ENCODE measurements around the gene NECTIN1.

- no peak for TF ChIP-seq POLR2A (IDR thresholded peaks at IDR 0.05; ENCODE audit: low read length)
- TF ChIP-seq GATA1 (IDR thresholded peaks at IDR 0.05; ENCODE audit: low read depth, low read length) = no peak
Observed at GRCh38 chr11:119728211-119728626, 781 bp downstream of the NECTIN1 start.
